ENCODE data around the gene TRAF6.
"Not testable (repeated sequence)": the region's sequence is repeated elsewhere in the genome, so short reads cannot be mapped to it uniquely, and the experiment has no call there.

DNA sequence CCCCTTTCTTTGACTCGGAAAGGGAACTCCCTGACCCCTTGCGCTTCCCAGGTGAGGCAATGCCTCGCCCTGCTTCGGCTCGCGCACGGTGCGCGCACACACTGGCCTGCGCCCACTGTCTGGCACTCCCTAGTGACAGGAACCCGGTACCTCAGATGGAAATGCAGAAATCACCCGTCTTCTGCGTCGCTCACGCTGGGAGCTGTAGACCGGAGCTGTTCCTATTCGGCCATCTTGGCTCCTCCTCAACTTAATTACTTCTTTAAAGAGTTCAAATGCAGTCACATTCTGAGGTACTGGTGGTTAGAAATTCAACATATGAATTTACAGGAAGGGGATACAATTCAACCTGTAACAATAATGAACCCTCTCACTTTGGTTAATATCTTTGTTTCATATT is 47.3 kb upstream of the TRAF6 start:
- not testable (repeated sequence) for TF ChIP-seq CTCF, POLR2A (IDR thresholded peaks at IDR 0.05)

Data from suprapubic skin (tissue), 3 donors.